ENCODE measurements around the gene UTRN.
A peak's percentile ranks its signal among the peaks of the same experiment; 100 is the strongest.

The UTRN gene

GRCh38 chr6:144283646-144284477 lies 1.3 kb upstream of the UTRN start:
- no peak for DNase-seq

- DNase-seq, result no peak
Measured at GRCh38 chr6:144284478-144284782, 705 bp upstream of the UTRN start.

GRCh38 chr6:144285548-144285797 lies 338 bp downstream of the UTRN start:
- no peak for DNase-seq

GRCh38 chr6:144285798-144286502 lies 815 bp downstream of the UTRN start:
- peak; percentile 77 for DNase-seq

GRCh38 chr6:144286503-144287393 lies 1.6 kb downstream of the UTRN start:
- no peak for DNase-seq

GRCh38 chr6:144289006-144289405 lies 3.9 kb downstream of the UTRN start:
- no peak for DNase-seq

- DNase-seq, result no peak
Measured at GRCh38 chr6:144292372-144292771, 7.2 kb downstream of the UTRN start.

GRCh38 chr6:144294016-144294415 lies 8.9 kb downstream of the UTRN start:
- no peak for DNase-seq

- no peak for DNase-seq
Measured at GRCh38 chr6:144295211-144295610, 10.1 kb downstream of the UTRN start.

- no peak for DNase-seq
Measured at GRCh38 chr6:144295981-144296767, 11.0 kb downstream of the UTRN start.

- DNase-seq, result no peak
Measured at GRCh38 chr6:144296973-144297372, 11.8 kb downstream of the UTRN start.

- DNase-seq, result no peak
Measured at GRCh38 chr6:144297511-144298100, 12.5 kb downstream of the UTRN start.

- DNase-seq, result no peak
Measured at GRCh38 chr6:144298194-144298593, 13.1 kb downstream of the UTRN start.

- no peak for DNase-seq
Measured at GRCh38 chr6:144298916-144299315, 13.8 kb downstream of the UTRN start.

GRCh38 chr6:144302701-144303372 lies 17.7 kb downstream of the UTRN start:
- DNase-seq, result no peak

- DNase-seq, result no peak
Measured at GRCh38 chr6:144304223-144304848, 19.2 kb downstream of the UTRN start.

GRCh38 chr6:144305567-144305966 lies 20.4 kb downstream of the UTRN start:
- no peak for DNase-seq

GRCh38 chr6:144305985-144306384 lies 20.9 kb downstream of the UTRN start:
- no peak for DNase-seq

- no peak for DNase-seq
Measured at GRCh38 chr6:144307880-144308279, 22.7 kb downstream of the UTRN start.

- no peak for DNase-seq
Measured at GRCh38 chr6:144310765-144311164, 25.6 kb downstream of the UTRN start.

GRCh38 chr6:144311361-144311760 lies 26.2 kb downstream of the UTRN start:
- DNase-seq, result no peak

All from activated effector memory CD4-positive, alpha-beta T cell treated with anti-CD3 and anti-CD28 coated beads, Interleukin-2, amount 50 U/mL, for 16 hours (primary cell).